ENCODE results near the gene PEX16.

PEX16 gene

DNA sequence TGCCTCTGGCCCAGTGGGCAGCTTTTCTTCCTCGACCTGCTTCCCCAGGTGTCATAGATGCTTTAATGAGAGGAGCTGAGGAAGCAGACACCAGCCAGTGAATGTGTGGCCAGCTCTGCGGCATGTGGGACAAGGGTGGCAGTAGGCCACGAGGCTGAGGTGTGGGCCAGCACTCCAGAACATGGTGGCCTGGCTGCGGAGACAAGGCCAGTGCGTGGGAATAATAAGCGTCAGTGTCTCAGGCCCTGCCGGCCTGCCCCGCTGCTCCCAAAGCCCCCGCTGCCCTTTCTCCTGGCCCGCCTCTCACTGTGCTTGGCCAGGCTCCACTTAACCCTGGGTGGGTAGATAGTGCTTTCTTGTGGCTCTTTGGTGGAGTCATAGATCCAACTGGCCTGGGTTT, 30.1 kb downstream of the PEX16 start:
- H3K9ac ChIP-seq (ENCODE audit: low read depth, low read length) = no peak overlapping the region
- no peaks in the 10 kb centered on the region for H3K9me3 ChIP-seq (ENCODE audit: control insufficient read depth, insufficient read depth, low read length)
- H3K36me3 ChIP-seq (ENCODE audit: insufficient read depth, low read length) = no peaks in the 10 kb centered on the region
- no peaks in the 10 kb centered on the region for H3K4me1 ChIP-seq (ENCODE audit: insufficient read depth, low read length)

DNA sequence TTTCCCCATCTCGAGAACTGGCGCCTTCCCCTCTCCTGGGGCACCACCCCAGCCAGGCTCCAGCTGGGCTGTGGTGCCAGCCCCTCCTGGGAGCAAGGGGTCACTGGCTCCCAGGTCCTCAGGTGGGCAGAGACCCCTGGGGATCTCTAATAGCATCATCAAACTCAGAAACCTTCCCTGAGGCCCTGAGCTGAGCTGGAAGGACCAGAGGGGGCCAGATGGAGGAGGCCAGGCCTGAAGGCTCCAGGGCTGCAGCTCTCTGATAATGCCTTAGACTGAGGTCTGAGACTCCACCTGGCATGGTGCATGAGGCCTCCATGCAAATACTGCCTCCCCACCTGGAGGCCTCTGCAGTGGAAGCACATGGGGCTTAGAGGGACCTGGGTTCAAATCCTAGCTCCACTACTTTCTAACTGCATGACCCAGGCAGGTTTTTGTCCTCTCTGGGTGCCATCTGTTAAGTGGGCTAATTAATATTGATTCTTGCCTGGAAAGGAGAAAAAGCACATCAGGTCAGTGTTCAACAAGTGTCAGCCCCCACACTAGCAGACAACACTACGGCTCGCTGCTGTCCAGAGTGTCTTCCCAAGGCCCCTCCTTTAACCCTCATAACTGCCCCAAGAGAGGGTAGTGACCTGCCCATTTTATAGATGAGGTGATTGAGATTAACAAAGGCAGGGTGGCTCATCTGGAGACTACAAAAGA, 30.7 kb downstream of the PEX16 start:
- Histone ChIP-seq H3K9ac (ENCODE audit: low read depth, low read length) (no peak overlapping the region), H3K4me1 (ENCODE audit: insufficient read depth, low read length) (no peaks in the 10 kb centered on the region), H3K36me3 (ENCODE audit: insufficient read depth, low read length) (no peaks in the 10 kb centered on the region), H3K9me3 (ENCODE audit: control insufficient read depth, insufficient read depth, low read length) (no peaks in the 10 kb centered on the region)

DNA sequence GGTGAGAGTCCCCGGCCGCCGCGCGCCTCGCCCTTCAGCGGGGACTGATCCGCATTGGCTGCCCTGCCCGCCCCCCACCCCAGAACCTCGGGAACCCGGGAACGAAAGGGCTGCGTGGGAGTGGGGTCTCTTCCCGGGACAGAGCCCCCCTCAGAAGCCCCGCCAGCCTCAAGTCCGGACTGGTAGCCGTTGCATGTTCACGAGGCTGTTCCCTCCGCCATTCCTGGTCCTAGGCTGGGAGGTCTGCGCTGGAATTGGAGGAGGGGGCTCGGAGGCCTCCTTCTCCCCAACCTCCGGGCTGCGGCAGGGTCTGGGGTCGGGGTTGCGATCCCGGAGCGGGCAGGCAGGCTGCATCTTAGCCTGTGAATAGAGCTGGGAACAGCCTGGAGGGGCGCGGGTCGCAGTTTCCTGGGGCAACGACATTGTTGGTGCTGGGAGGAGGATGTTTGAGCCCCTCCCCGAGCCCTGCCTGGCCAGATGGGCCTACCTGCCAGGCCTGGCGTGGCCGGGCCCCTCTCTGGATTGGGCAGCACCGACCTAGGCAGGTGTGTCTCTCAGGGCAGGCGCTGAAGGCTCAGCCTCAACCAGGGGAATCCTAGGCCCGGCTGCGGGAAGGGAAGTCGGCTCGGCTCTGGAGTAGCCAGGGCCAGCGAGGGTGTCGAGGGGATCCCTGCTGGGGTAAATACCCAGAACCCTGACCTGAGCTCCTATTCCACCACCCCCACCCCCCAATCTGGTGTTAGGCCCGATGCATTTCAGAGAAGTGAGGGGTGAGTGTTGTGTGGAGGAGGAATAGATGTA, 31.6 kb downstream of the PEX16 start:
- H3K9ac ChIP-seq (ENCODE audit: low read depth, low read length) = peak overlapping the region; percentile 71

DNA sequence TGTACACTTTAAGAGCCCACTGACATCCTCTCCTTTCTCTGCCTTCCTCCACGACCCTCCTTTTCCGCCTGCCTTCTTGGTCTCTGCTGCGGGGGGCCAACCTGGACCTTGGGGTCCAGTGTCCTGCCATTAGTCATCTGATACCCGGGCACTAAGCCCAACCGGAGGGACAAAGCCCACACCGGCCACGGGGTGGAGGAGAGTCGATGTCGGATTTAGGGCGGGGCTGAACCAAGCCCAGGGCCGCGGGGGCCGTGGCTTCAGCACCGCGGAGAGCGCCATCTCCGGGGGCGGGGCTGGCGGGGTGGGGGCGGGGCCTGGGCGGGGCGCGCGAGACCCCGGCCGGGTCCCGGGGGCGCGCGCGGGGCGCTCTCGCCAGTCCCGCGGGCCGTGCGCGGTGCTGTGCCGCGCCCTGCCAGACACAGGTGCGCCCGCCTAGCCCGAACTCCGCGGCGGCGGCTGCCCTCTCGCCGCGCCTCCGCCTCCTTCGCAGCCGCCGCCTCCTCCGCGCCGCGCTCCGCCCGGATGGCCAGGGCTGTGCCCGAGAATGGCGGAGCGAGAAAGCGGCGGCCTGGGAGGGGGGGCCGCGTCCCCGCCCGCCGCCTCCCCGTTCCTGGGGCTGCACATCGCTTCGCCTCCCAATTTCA, 32.3 kb downstream of the PEX16 start, which contains the start of gene MAPK8IP1:
TSS of gene MAPK8IP1 (plus strand) at position 378 of the 647 bp plus-strand sequence. CDS start at position 548, 170 bp downstream.
- Histone ChIP-seq H3K4me1 (ENCODE audit: insufficient read depth, low read length) (no peaks in the 10 kb centered on the region), H3K9me3 (ENCODE audit: control insufficient read depth, insufficient read depth, low read length) (no peaks in the 10 kb centered on the region), H3K9ac (ENCODE audit: low read depth, low read length) (peak within 1 kb of the TSS; percentile 71), H3K36me3 (ENCODE audit: insufficient read depth, low read length) (no peaks in the 10 kb centered on the region; the same call in 1 of the 2 replicates)

More for the DNA sequence above, 31.6 kb downstream of the PEX16 start:
- no peaks in the 10 kb centered on the region; the same call in 1 of the 2 replicates for H3K36me3 ChIP-seq (ENCODE audit: insufficient read depth, low read length)
- no peaks in the 10 kb centered on the region for H3K4me1 ChIP-seq (ENCODE audit: insufficient read depth, low read length)
- no peaks in the 10 kb centered on the region for H3K9me3 ChIP-seq (ENCODE audit: control insufficient read depth, insufficient read depth, low read length)

DNA sequence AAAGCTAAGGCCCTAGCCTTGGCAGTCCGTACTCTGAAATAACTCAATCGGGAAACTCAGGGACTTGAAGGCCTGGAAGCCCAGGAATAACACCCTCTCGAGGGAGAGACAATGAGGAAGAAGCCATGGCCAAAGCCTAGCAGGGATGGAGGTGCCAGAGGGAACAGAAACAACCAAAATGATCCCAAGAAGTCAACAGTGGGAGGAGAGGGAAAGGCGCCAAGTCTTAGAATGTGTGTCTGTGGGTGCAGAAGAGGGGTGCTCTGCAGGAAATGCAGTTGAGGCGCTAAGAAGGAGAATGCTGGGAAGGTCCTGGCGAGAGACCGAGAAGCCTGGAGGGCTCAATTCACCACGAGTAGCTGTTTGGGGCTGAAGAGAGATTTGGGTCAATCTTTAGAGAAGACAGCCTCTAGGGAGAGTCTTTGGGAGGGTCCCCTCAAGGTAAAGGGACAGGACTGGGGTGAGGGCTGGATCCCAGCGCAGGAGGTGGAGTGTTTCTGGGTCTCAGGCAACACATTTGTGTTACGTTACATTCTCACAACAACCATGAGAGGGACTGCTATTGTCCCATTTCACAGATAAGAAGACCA, 33.0 kb downstream of the PEX16 start:
- Histone ChIP-seq H3K36me3 (ENCODE audit: insufficient read depth, low read length) (no peaks in the 10 kb centered on the region; the same call in 1 of the 2 replicates), H3K9ac (ENCODE audit: low read depth, low read length) (no peak overlapping the region), H3K9me3 (ENCODE audit: control insufficient read depth, insufficient read depth, low read length) (no peaks in the 10 kb centered on the region), H3K4me1 (ENCODE audit: insufficient read depth, low read length) (no peaks in the 10 kb centered on the region)

DNA sequence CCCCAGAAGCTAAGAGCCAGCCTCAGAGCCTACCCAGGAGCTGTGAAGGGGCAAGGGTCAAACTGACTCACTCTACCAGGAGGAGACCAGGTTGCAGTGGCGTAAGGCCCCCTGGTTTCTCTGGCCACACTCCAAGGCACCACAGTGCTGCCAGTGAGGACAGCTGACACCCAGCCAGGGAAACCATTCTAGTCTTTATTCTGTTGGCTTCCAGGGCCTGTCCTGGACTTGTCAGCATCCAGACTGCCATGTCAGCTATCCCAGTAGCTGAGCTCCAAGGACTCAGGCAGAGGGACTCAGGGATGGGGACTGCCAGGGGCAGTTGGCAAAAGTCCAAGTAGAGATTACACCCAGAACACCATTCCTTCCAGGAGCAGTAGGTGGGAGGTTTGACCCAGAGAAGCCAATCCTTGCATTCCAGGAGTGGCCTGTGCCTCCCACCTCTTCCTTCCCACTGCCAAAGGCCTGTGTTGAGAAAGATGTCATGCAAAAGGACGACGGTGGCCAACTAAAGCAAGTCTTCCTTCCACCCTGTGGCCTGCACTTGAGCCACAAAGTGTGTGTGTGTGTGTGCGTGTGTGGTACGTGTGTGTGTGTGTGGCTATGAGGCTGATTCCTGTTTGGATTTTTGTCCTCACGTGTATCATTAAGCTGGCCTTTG, 35.8 kb downstream of the PEX16 start:
- no peaks in the 10 kb centered on the region for H3K9me3 ChIP-seq (ENCODE audit: control insufficient read depth, insufficient read depth, low read length)
- no peak overlapping the region for H3K9ac ChIP-seq (ENCODE audit: low read depth, low read length)
- no peaks in the 10 kb centered on the region; the same call in 1 of the 2 replicates for H3K36me3 ChIP-seq (ENCODE audit: insufficient read depth, low read length)
- no peaks in the 10 kb centered on the region for H3K4me1 ChIP-seq (ENCODE audit: insufficient read depth, low read length)

DNA sequence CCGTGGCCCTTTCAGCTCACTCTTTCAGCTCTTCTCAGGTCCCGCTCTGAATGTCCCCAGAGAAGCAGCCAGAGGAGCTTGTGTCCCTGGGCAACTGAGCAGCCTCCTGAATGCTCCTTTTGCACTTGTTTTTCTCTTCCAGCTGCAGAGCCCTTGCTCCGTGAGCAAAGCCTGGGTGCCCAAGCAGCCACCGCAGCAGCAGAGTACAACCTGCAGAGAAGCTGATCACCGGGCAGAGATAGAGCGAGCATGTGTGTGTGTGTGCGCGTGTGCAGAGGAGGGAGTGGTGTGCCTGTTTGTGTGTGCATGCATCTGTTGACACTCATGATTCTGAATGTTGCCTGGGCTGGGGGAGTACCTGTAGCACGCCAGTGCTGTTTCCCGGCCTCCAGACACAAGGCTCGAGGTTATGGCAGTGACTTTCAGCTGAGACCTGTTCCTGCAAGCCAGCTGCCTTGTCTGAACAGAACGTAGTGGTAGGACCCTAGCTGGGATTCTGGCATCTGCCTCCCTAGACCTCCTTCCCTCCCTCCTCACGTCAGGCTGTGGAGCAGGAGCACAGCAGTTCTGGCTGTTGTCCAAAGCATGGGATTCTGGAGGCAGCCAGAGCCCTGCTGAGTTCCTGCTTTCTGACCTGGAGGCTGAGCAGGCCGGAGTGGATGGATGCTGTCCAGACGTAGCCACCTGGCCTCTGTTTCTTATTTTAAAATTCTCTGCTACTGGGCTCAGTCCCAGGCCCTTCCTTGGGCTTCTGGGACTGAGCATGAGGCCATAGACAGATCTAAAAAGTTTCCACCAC, 36.7 kb downstream of the PEX16 start:
- H3K4me1 ChIP-seq (ENCODE audit: insufficient read depth, low read length) = no peaks in the 10 kb centered on the region
- no peaks in the 10 kb centered on the region; the same call in 1 of the 2 replicates for H3K36me3 ChIP-seq (ENCODE audit: insufficient read depth, low read length)
- H3K9ac ChIP-seq (ENCODE audit: low read depth, low read length) = no peak overlapping the region
- H3K9me3 ChIP-seq (ENCODE audit: control insufficient read depth, insufficient read depth, low read length) = no peaks in the 10 kb centered on the region

DNA sequence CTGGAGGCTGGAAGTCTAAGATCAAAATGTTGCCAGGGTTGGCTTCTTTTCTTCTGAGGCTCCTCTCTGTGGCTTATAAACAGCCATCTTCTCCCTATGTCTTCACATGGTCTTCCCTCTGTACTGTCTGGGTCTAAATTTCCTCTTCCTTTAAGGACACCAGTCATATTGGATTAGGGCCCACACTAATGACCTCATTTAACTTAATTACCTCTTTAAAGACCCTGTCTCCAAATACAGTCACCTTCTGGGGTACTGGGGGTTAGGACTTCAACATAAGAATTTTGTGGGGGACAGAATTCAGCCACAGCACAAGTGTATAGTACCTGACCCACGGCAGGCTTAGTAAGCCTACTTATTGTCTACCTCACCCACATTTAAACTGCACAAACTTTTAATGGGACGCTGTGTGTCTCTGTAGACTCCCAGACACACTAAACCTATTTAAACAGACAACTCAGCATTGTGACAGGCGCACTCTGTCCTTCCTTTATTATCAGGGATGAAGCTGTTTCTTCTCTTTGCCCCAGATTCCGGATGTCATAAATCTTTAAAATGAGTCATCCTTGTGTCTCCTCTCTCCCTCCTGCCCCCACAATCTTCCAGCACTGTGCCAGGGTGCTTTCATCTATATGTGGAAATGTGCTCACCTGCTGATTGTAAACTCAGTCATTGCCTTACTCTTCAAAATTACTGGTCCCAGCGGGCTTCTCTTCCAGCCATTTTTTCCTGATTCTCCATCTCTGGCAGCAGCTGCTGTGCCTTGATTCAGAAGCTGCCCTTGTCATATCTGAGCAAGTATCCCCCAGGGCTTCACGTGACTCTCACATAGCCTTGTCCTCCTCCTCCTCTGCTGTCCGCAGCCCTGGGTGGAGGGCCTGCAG, 37.6 kb downstream of the PEX16 start:
- H3K9me3 ChIP-seq (ENCODE audit: control insufficient read depth, insufficient read depth, low read length) = no peaks in the 10 kb centered on the region
- H3K4me1 ChIP-seq (ENCODE audit: insufficient read depth, low read length) = no peaks in the 10 kb centered on the region; the same call in 1 of the 2 replicates
- no peak overlapping the region for H3K9ac ChIP-seq (ENCODE audit: low read depth, low read length)
- no peaks in the 10 kb centered on the region; the same call in 1 of the 2 replicates for H3K36me3 ChIP-seq (ENCODE audit: insufficient read depth, low read length)

DNA sequence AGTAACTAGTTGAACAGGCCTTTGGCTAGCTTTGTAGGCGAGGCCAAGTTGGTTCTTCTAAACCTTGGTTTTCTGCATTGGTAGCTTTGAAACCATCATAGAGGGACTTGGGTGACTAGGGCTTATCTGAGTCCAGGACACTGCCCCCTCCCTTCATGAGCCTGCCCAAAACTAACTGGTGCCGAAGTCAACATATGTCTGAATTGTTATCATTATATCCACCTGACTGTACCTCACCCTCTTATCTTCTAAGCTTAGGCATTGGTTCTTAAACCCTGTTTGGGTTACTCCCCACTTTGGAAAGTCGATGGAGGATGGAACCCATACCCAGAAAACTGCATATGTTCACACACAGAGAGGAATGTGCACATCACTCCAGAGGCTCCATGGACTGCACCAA, 39.8 kb downstream of the PEX16 start:
- H3K36me3 ChIP-seq (ENCODE audit: insufficient read depth, low read length) = no peaks in the 10 kb centered on the region; the same call in none of the 2 replicates

DNA sequence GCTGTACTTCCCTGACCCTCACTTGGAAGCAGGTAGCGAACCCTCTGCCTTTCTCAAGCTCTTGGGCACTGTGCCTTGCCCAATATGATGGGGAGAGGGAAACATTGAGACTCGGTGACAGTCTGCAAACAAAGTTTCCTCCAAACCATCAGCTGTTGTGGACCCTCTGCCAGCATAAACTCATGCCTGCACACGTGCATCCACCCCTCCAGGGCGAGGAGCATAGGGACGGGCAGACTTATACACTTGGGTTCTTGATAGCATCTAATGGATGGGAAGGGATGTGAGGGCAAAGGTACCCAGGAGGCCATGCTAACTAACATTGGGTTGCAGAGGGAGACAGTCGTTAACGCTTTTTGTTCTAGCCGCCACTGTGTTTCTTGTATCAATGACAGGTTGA, 40.5 kb downstream of the PEX16 start:
- Histone ChIP-seq H3K4me1 (ENCODE audit: insufficient read depth, low read length) (peaks cover 7% of the 10 kb centered on the region), H3K9ac (ENCODE audit: low read depth, low read length) (no peak overlapping the region), H3K36me3 (ENCODE audit: insufficient read depth, low read length) (no peaks in the 10 kb centered on the region; the same call in none of the 2 replicates), H3K9me3 (ENCODE audit: control insufficient read depth, insufficient read depth, low read length) (no peaks in the 10 kb centered on the region)

More for the DNA sequence above, 39.8 kb downstream of the PEX16 start:
- Histone ChIP-seq H3K9me3 (ENCODE audit: control insufficient read depth, insufficient read depth, low read length) (no peaks in the 10 kb centered on the region), H3K4me1 (ENCODE audit: insufficient read depth, low read length) (peaks cover 6% of the 10 kb centered on the region), H3K9ac (ENCODE audit: low read depth, low read length) (no peak overlapping the region)

DNA sequence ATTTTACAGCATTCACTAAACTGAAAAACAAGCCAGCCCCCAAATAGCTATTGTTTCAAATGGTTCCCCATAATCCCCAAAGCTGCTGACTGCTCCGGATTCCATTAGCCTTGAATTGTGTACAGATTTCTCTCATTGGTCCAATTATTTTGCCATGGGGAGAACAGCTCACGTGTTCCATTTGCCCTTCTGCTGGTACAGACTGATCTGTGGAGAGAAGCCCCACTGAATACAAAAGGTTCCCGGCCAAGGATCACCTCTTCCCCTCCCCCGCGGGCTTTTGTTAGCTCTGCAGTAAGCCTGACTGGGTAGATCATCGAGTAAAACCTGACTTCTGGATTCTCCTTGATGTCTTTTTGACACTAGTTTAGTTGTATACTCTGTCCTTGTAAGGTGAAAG, 41.3 kb downstream of the PEX16 start:
- H3K36me3 ChIP-seq (ENCODE audit: insufficient read depth, low read length) = no peaks in the 10 kb centered on the region; the same call in none of the 2 replicates
- no peak overlapping the region for H3K9ac ChIP-seq (ENCODE audit: low read depth, low read length)
- H3K4me1 ChIP-seq (ENCODE audit: insufficient read depth, low read length) = peaks cover 7% of the 10 kb centered on the region
- no peaks in the 10 kb centered on the region for H3K9me3 ChIP-seq (ENCODE audit: control insufficient read depth, insufficient read depth, low read length)

DNA sequence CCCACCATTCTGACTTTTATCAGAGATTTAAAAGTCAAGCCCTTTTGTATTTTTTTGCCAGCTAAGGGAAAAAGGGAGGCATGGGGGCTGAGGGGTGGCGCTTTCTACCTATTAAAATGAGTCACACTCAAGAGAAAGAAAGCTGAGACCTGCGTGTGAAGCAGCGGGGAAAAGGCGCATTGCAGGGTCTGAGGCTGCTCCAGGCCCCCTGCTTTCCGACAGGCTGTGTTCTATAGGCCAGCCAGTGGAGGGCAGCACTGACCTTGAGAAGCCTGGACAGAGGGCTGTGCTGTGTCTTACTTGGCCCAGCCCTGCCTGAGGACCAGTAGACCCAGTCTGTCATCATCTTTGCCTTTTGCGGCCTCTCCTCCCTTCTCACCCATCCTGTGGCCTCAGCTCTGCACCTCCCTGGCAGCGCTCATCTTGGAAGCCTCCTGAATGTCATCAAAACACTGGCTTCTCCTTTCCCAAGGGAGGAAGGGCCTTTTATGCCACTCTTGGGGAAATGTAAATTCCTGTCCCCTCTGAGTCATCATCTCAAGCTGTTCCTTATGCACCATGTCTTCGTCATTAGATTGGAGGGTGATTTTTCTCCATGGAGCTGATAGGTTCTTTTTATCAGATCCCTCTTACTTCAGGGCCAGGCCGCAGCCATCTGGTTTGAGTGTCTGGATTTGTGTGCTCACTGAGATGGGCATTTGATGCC, 44.9 kb downstream of the PEX16 start:
- H3K36me3 ChIP-seq (ENCODE audit: insufficient read depth, low read length) = peaks cover 8% of the 10 kb centered on the region
- H3K9ac ChIP-seq (ENCODE audit: low read depth, low read length) = no peak overlapping the region
- no peaks in the 10 kb centered on the region for H3K9me3 ChIP-seq (ENCODE audit: control insufficient read depth, insufficient read depth, low read length)
- H3K4me1 ChIP-seq (ENCODE audit: insufficient read depth, low read length) = peaks cover 7% of the 10 kb centered on the region
